Cardiac muscle cell (in vitro differentiated cells and primary cell): ENCODE data around the gene CENPP. TPM values are rescaled to one million over a fixed set of nuclear protein-coding genes. Genes with fewer than 3 reads are reported as not detected.
A peak's percentile ranks its signal among the peaks of the same experiment; 100 is the strongest.
"Not testable (repeated sequence)": the region's sequence is repeated elsewhere in the genome, so short reads cannot be mapped to it uniquely, and the experiment has no call there.

Source experiments
- DNase-seq, 2 donors: peaks; one replicate each; pipeline versions ENCODE4 v3.0.0 to v3.0.0-alpha.2; 2010 to 2017; ENCODE audit warnings: low read depth in 1 of 2, low spot score in 1 of 2
- H3K27ac ChIP-seq: fragments of 200-600 bp; sonication (generic); 2 replicates; pipeline ENCODE4 v1.5.1; 2016
- H3K27me3 ChIP-seq: fragments of 200-600 bp; sonication (generic); 2 replicates; pipeline ENCODE4 v1.6.0; 2016; ENCODE audit warnings: control low read depth
- H3K36me3 ChIP-seq: fragments of 200-600 bp; sonication (generic); 2 replicates; pipeline ENCODE4 v1.5.1; 2016; ENCODE audit warnings: control low read depth
- H3K4me1 ChIP-seq: fragments of 200-600 bp; sonication (generic); 2 replicates; pipeline ENCODE4 v1.8.1; 2017; ENCODE audit warnings: low read depth, mild to moderate bottlenecking, mixed run types
- H3K4me3 ChIP-seq: fragments of 200-600 bp; sonication (generic); 2 replicates; pipeline ENCODE4 v1.5.1; 2016; ENCODE audit warnings: mild to moderate bottlenecking
- H3K9me3 ChIP-seq: fragments of 200-600 bp; sonication (generic); 2 replicates; pipeline ENCODE4 v1.5.1; 2017; ENCODE audit warnings: low read depth, mild to moderate bottlenecking, control low read depth
- polyA plus RNA-seq: library from polyadenylated mRNA; unstranded; fragments of >200 nt; fragmentation: Nextera tagmentation; extraction: Ambion mirVana; gene quantifications from 2 replicates; pipeline ENCODE4 v1.2.1, GENCODE V29; 2016
- total RNA-seq: library from RNA; depleted of rRNA; stranded (reverse); fragments of >200 nt; gene quantifications from 2 replicates; pipeline ENCODE4 v1.2.3, GENCODE V29; 2016
- TF ChIP-seq, protein P1 (sequence below): IDR thresholded peaks from 2 replicates; pipeline ENCODE4 v1.5.1; 2012; ENCODE audit warnings: low read depth, mild to moderate bottlenecking, low read length

The CENPP gene
- total and polyA plus RNA-seq, 2 experiments from 2014 or later = 1.6 to 5.0 TPM

DNA sequence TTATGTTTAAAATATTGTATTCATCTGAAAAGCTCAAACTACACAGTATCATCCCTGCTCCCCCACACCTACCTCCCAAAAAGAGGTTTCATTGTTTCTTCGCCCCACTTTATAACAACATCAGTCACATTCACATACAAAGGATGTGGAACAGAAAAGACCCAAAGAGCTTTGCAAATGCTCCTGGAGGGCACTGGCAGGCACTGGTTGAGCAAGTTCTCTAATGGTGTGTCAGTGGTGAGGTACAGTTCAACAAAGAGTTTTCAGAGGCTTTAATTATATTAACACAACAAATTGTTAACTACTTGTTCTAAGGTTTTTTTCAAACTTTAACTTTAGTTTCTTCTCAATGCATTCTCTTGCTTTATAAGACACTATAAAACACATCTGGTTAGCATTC lies 264.2 kb downstream of the CENPP start:
- TF ChIP-seq, protein P1, sequence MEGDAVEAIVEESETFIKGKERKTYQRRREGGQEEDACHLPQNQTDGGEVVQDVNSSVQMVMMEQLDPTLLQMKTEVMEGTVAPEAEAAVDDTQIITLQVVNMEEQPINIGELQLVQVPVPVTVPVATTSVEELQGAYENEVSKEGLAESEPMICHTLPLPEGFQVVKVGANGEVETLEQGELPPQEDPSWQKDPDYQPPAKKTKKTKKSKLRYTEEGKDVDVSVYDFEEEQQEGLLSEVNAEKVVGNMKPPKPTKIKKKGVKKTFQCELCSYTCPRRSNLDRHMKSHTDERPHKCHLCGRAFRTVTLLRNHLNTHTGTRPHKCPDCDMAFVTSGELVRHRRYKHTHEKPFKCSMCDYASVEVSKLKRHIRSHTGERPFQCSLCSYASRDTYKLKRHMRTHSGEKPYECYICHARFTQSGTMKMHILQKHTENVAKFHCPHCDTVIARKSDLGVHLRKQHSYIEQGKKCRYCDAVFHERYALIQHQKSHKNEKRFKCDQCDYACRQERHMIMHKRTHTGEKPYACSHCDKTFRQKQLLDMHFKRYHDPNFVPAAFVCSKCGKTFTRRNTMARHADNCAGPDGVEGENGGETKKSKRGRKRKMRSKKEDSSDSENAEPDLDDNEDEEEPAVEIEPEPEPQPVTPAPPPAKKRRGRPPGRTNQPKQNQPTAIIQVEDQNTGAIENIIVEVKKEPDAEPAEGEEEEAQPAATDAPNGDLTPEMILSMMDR = no peak
- Histone ChIP-seq H3K4me1 (no peaks in the 10 kb centered on the region), H3K27me3 (no peaks in the 10 kb centered on the region), H3K27ac (no peak overlapping the region), H3K9me3 (no peaks in the 10 kb centered on the region), H3K4me3 (no peak overlapping the region), H3K36me3 (no peaks in the 10 kb centered on the region)
- no peak for DNase-seq

DNA sequence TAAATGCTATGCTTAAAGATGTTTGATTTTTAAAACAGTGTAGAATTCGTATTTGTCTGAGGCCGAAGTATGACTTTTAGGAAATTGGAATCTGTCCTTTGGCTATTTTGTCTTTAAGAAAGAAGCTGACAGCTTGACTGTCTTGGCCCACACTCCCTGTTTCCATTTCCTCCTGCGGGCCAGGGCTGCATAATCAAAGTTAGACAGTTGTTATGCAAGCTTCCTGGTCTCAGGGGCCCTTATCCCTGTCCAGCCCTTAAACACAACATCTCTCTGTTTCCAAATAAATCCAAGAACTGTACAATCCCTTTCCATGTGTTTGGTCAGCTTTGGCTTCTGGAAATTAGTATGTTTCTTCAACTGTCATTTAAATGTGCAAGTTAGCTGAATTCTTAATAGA lies 264.6 kb downstream of the CENPP start:
- H3K9me3 ChIP-seq = no peaks in the 10 kb centered on the region
- DNase-seq = peak in 1 of 2 donors; percentile 88
- no peak overlapping the region for H3K27ac ChIP-seq
- no peaks in the 10 kb centered on the region for H3K27me3 ChIP-seq
- H3K4me3 ChIP-seq = no peak overlapping the region
- TF ChIP-seq, protein P1 = no peak
- H3K36me3 ChIP-seq = no peaks in the 10 kb centered on the region
- no peaks in the 10 kb centered on the region for H3K4me1 ChIP-seq

DNA sequence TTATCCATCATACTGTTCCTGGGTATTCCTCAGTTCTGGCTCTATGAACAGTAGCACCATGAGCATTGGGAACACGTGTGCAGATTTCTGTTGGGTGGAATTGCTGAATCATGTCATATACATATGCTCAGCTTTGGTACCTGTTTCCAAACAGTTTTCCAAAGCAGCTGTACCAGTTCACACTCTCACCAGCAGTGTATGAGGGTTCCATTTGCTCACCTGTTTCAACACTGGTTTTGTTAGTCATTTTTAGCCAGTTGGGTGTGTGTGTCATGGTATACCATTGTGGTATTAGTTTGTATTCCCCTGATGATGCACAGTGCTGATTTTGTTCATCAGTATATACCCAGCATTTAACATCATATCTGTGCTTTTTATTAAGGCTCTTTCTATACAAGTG lies 266.8 kb downstream of the CENPP start:
- no peaks in the 10 kb centered on the region for H3K4me1 ChIP-seq
- no peak overlapping the region for H3K4me3 ChIP-seq
- no peak for DNase-seq

DNA sequence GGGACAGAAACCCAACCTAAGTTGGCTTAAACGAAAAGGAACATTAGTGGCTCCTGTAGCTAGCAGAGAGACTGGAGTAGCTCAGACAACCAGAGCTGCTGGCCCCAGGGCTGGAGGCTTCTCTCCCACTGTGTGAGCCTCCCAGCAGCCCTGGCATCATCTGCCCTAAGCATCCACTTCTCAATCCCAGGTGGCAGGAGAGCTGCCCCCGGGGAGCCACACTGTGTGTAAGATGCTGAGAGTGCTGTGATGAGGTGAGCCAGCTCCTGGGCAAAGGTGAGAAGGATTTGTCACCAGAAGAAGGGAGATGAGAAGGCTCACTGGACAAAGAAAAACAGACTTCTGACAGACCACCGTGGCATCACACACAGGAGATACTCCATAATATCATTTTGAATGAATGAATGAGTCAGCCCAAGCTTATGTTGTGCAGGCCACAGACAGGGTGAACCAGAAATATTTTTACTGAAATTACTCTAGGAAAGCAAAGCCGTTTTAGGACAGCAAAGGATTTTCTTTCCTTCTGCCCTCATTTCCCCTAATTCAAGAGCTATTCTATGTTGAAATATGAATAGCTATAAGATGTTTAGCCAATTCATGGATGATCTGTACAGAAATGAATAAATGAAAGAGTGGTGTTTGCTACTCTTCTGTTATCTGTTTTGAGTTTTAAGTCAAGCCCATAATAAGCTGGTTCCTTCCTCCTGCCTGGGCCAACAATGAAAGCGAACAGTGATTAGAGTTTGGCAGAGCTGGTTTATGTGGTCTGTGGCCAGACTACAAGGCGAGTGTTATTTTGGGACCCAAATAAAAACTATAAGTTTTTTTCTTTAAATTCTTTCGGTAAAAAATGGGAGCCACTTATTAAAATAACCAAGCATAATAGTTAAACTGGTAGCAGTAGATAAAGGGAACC lies 267.5 kb downstream of the CENPP start:
- no peaks in the 10 kb centered on the region for H3K36me3 ChIP-seq
- H3K4me1 ChIP-seq = no peaks in the 10 kb centered on the region
- H3K4me3 ChIP-seq = no peak overlapping the region
- peak in 1 of 2 donors; percentile 48 for DNase-seq
- H3K27me3 ChIP-seq = no peaks in the 10 kb centered on the region
- TF ChIP-seq, protein P1 = no peak
- H3K9me3 ChIP-seq = no peaks in the 10 kb centered on the region
- no peak overlapping the region for H3K27ac ChIP-seq

More for the DNA sequence above, 266.8 kb downstream of the CENPP start:
- TF ChIP-seq, protein P1 = no peak
- Histone ChIP-seq H3K9me3 (no peaks in the 10 kb centered on the region), H3K27ac (no peak overlapping the region), H3K27me3 (no peaks in the 10 kb centered on the region), H3K36me3 (no peaks in the 10 kb centered on the region)

DNA sequence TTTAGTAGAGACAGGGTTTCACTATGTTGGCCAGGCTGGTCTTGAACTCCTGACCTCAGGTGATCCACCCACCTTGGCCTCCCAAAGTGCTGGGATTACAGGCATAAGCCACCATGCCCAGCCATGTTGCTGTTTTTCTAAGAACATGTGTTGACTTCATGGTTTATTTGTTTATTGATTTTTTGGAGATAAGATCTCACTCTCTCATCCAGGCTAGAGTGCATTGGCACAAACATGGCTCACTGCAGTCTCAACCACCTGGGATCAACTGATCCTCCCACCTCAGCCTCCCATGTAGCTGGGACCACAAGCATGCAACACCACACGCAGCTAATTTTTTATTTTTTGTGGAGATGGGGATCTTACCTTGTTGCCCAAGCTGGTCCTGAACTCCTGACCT lies 269.3 kb downstream of the CENPP start:
- not testable (repeated sequence) for H3K4me3 ChIP-seq, H3K9me3 ChIP-seq, H3K27me3 ChIP-seq, H3K36me3 ChIP-seq, DNase-seq, H3K4me1 ChIP-seq, H3K27ac ChIP-seq

DNA sequence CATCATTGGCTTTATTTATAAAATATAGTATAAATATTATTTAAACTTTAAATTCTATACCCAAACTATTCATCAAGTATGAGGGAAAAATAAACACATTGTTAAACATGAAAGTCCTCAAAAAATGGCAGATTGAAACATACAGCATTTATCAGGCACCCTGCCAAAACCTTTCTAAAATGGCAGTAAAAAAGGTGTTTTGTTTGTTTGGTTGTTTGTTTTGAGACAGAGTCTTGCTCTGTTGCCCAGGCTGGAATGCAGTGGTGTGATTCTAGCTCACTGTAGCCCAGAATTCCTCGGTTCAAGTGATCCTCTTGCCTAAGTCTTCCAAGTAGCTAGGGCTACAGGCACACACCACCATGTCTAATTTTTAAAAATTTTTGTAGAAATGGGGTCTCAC lies 270.2 kb downstream of the CENPP start:
- H3K27me3 ChIP-seq = no peaks in the 10 kb centered on the region
- H3K4me1 ChIP-seq = no peaks in the 10 kb centered on the region
- TF ChIP-seq, protein P1 = no peak
- H3K4me3 ChIP-seq = no peak overlapping the region
- DNase-seq = no peak
- no peak overlapping the region for H3K27ac ChIP-seq
- no peaks in the 10 kb centered on the region for H3K36me3 ChIP-seq
- no peaks in the 10 kb centered on the region for H3K9me3 ChIP-seq
